Left lung (tissue), 10 donors: ENCODE results near the gene CSRNP3. TPM values are rescaled to one million over a fixed set of nuclear protein-coding genes. Genes with fewer than 3 reads are reported as not detected.
A peak's percentile ranks its signal among the peaks of the same experiment; 100 is the strongest.

Experiments
- ATAC-seq: fragments of 200-7000 bp; cut with Tn5 transposase; one replicate; pipeline ENCODE4 v1.9.1; 2020; ENCODE audit warnings: moderate library complexity
- DNase-seq, 4 donors: peaks; one replicate each; pipeline ENCODE4 v3.0.0-alpha.2; 2013 to 2020
- H3K27ac ChIP-seq, 2 donors: fragments of 200-600 bp; sonication (generic) in 1 of 2; one replicate each; pipeline versions ENCODE4 v1.5.0 to v1.8.0; 2020 to 2021
- H3K27me3 ChIP-seq, 2 donors: fragments of 200-600 bp; sonication (generic) in 1 of 2; one replicate each; pipeline versions ENCODE4 v1.5.0 to v1.8.0; 2020 to 2021
- H3K36me3 ChIP-seq, 2 donors: fragments of 200-600 bp; sonication (generic) in 1 of 2; one replicate each; pipeline versions ENCODE4 v1.5.0 to v1.8.0; 2020 to 2021
- H3K4me1 ChIP-seq, 2 donors: fragments of 200-600 bp; one replicate each; pipeline ENCODE4 v1.8.0; 2021
- H3K4me3 ChIP-seq, 2 donors: fragments of 200-600 bp; sonication (generic) in 1 of 2; one replicate each; pipeline versions ENCODE4 v1.5.0 to v1.8.0; 2020 to 2021; ENCODE audit warnings: mild to moderate bottlenecking in 1 of 2
- H3K9me3 ChIP-seq, 2 donors: fragments of 200-600 bp; sonication (generic) in 1 of 2; one replicate each; pipeline versions ENCODE4 v1.5.0 to v1.8.0; 2020 to 2021
- intact Hi-C, 2 donors: fragments of 100-400 bp; cut with DNase I; formaldehyde crosslinking; loops; one replicate each; pipeline versions ENCODE4 v1.11.2 to v1.14.2; 2022
- polyA plus RNA-seq, 6 donors: library from polyadenylated mRNA; unstranded; fragments of 120-200 nt; gene quantifications; one replicate each; pipeline ENCODE4 v1.2.1, GENCODE V29; 2013; ENCODE audit not compliant: insufficient read length in 6 of 6
- total RNA-seq, 2 donors: library from RNA; stranded (reverse); fragmentation: NEBNext Ultra II Directional; extraction: Animal tissue kit (Norgen Biotek cat#: 25700); gene quantifications; one replicate each; pipeline ENCODE4 v1.2.1, GENCODE V29; 2021
- TF ChIP-seq, protein P1 (sequence below), 2 donors: fragments of 200-600 bp; sonication (generic) in 1 of 2; IDR thresholded peaks; one replicate each; pipeline versions ENCODE4 v1.5.0 to v1.8.0; 2021; ENCODE audit warnings: antibody characterized with exemption in 2 of 2
- donor health status: DM: no; HTN: yes; CAD: no.
- donor health status: DM: no; HTN: no; CAD: no.

Gene CSRNP3
- total and polyA plus RNA-seq, 8 donors = 1.5 to 11.4 (median 8.3) TPM

DNA sequence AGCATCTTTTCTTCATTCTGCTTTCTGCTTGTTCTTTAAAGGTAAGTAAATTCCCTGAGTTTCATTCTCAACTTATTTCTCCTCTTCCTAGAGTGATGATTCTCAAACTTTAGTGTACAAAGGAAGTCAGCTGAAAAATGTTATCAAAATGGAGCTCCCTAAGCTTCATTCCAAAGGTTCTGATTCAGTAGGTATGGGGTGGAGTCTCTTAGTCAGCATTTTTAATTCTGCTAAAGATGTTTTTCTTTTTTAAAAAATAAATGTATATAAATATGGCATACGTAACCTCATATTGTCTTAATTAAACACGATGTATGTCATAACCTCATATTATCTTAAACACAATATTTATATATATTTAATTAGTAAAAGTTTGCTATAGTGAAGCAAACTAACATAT lies 3.1 kb upstream of the CSRNP3 start:
- no peak overlapping the region for H3K4me3 ChIP-seq
- intact Hi-C loops = no loop called here
- DNase-seq = no peak
- H3K4me1 ChIP-seq = no peaks in the 10 kb centered on the region
- no peaks in the 10 kb centered on the region for H3K9me3 ChIP-seq
- no peak for ATAC-seq
- no peaks in the 10 kb centered on the region for H3K27me3 ChIP-seq
- H3K27ac ChIP-seq = no peak overlapping the region
- TF ChIP-seq, protein P1, sequence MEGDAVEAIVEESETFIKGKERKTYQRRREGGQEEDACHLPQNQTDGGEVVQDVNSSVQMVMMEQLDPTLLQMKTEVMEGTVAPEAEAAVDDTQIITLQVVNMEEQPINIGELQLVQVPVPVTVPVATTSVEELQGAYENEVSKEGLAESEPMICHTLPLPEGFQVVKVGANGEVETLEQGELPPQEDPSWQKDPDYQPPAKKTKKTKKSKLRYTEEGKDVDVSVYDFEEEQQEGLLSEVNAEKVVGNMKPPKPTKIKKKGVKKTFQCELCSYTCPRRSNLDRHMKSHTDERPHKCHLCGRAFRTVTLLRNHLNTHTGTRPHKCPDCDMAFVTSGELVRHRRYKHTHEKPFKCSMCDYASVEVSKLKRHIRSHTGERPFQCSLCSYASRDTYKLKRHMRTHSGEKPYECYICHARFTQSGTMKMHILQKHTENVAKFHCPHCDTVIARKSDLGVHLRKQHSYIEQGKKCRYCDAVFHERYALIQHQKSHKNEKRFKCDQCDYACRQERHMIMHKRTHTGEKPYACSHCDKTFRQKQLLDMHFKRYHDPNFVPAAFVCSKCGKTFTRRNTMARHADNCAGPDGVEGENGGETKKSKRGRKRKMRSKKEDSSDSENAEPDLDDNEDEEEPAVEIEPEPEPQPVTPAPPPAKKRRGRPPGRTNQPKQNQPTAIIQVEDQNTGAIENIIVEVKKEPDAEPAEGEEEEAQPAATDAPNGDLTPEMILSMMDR (IDR thresholded peaks at IDR 0.05) = no peak
- no peaks in the 10 kb centered on the region for H3K36me3 ChIP-seq

DNA sequence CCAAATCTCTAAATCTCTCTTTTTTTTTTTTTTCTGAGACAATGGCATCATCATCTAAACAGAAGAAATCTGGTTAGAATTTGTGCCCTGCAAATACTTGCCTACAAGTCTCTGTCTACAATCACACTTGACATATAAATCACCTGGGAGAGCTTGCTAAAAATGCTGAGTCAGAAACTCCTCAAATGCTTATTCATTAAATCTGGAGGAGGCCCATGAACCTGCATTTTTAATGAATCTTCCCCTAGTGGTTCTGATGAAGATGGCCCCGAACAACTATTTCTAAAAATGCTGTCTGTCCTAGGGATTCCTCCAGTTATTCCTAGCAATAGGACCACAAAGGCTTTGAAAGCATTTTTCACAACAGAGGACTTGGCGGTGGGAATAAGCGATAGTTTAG lies 1.6 kb upstream of the CSRNP3 start:
- ATAC-seq (no peak), DNase-seq (no peak)
- Histone ChIP-seq H3K4me1 (no peaks in the 10 kb centered on the region), H3K4me3 (no peak overlapping the region), H3K36me3 (no peaks in the 10 kb centered on the region), H3K27ac (no peak overlapping the region), H3K9me3 (no peaks in the 10 kb centered on the region), H3K27me3 (no peaks in the 10 kb centered on the region)
- intact Hi-C loops = no loop called here
- TF ChIP-seq, protein P1 (IDR thresholded peaks at IDR 0.05) = no peak

DNA sequence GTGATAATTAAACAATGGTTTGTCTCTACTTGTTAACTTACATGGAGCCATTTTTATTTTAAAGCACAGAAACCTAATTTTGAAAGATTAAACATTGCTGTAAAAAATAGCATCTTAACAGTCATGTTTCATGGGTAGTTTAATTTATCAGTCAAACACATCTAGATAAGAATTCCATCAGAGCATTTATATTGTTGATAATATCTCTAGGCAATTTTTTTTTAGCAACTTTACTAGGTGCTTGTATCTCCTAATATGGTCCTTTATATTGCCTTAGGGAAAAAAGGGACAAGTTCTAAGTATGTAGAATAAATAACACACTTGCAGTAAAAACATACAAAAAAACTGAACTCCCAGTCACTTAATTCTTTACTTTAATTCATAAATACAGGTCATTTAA lies 863 bp downstream of the CSRNP3 start:
- Histone ChIP-seq H3K9me3 (no peaks in the 10 kb centered on the region), H3K27me3 (no peaks in the 10 kb centered on the region), H3K4me3 (peak overlapping the region; percentile 25 to 41), H3K36me3 (no peaks in the 10 kb centered on the region), H3K27ac (no peak overlapping the region), H3K4me1 (no peaks in the 10 kb centered on the region)
- no peak for ATAC-seq
- intact Hi-C loops = no loop called here
- DNase-seq = no peak
- TF ChIP-seq, protein P1 (IDR thresholded peaks at IDR 0.05) = no peak

DNA sequence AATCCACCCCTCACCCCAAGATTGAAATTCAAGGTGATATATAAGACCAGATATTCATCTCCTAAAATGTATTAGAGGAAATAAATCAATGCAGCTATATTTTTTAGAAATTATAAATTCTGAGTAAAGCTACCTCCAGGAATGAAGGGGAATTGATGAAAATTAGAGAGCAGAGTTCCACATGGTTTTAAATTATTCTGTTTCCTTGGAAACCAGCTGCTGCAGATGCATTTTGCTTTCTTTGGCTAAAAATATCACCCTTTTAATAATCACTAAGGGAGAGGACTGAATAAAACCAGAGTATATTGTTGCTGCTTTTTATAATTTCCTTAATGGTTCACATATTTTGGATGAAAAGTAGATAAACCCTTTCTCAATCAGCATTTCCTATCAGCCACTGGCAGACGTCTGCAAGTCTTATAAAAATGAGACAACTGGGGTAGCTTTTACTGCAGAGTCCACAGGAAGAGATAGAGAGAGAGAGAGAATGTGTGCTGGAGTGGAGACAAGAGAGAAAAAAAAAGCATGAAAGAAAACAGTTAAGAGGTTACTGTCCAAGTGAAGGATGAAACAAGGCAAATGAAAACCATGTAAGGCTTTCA lies 2.0 kb downstream of the CSRNP3 start:
- Histone ChIP-seq H3K9me3 (no peaks in the 10 kb centered on the region), H3K4me1 (no peaks in the 10 kb centered on the region), H3K36me3 (no peaks in the 10 kb centered on the region), H3K4me3 (no peak overlapping the region), H3K27me3 (no peaks in the 10 kb centered on the region), H3K27ac (no peak overlapping the region)
- intact Hi-C loops = no loop called here
- DNase-seq = no peak
- no peak for ATAC-seq
- TF ChIP-seq, protein P1 (IDR thresholded peaks at IDR 0.05) = no peak

DNA sequence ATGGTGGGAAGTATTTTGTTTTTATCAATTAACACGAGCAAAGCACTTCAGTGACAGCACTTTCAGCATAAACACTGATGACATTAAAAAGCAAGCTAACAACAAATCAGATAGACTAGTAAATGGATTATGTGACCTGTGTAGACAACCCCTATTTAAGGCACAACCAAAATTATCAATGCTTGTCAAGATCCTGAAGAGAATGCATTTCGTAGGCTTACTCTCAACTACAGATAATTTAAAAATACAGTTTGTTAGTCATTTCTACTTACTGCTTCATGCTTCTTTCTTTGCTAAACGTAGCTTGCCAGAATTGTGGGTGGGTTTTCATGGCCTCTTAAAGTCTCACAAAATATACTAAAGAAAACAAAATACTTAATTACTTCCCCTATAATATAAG lies 3.4 kb downstream of the CSRNP3 start:
- Histone ChIP-seq H3K27ac (no peak overlapping the region), H3K27me3 (no peaks in the 10 kb centered on the region), H3K36me3 (no peaks in the 10 kb centered on the region), H3K4me1 (no peaks in the 10 kb centered on the region), H3K9me3 (no peaks in the 10 kb centered on the region), H3K4me3 (no peak overlapping the region)
- TF ChIP-seq, protein P1 (IDR thresholded peaks at IDR 0.05) = no peak
- ATAC-seq = no peak
- DNase-seq = no peak
- intact Hi-C loops = no loop called here
